Astrocyte of the spinal cord (primary cell): ENCODE data around the gene ARNT2.

Experiments
- DNase-seq: peaks from one replicate; pipeline ENCODE4 v3.0.0; 2011; ENCODE audit warnings: low read depth, low spot score
- H3K4me3 ChIP-seq: 2 replicates; pipeline ENCODE4 v1.5.1; 2011; ENCODE audit warnings: low read depth, mild to moderate bottlenecking, low read length, moderate library complexity
- CTCF ChIP-seq: IDR thresholded peaks from 2 replicates; pipeline ENCODE4 v1.5.1; 2012; ENCODE audit warnings: low read depth, mild to moderate bottlenecking, low read length, inconsistent platforms
- in situ Hi-C: cut with HindIII; loops from 2 replicates; pipeline ENCODE4 v1.10.0; 2017; ENCODE audit warnings: low sequenced_read_pairs

Gene ARNT2

GRCh38 chr15:80573606-80574005, 169.4 kb downstream of the ARNT2 start:
- TF ChIP-seq CTCF, result no peak
- in situ Hi-C loops, result no loop called here
- no peak for DNase-seq
- H3K4me3 ChIP-seq, result no peak overlapping the region

- in situ Hi-C loops, result no loop called here
- no peak for DNase-seq
- TF ChIP-seq CTCF, result no peak
- no peak overlapping the region for H3K4me3 ChIP-seq
These were observed 170.4 kb downstream of the ARNT2 start for GRCh38 chr15:80574590-80574989.

- no peak for DNase-seq
- in situ Hi-C loops, result no loop called here
- TF ChIP-seq CTCF, result no peak
- H3K4me3 ChIP-seq, result no peak overlapping the region
These were observed 172.4 kb downstream of the ARNT2 start for GRCh38 chr15:80576519-80577090.

GRCh38 chr15:80577552-80578205, 173.5 kb downstream of the ARNT2 start:
- TF ChIP-seq CTCF, result no peak
- in situ Hi-C loops, result no loop called here

GRCh38 chr15:80578206-80578595, 174.0 kb downstream of the ARNT2 start:
- DNase-seq, result no peak
- in situ Hi-C loops, result no loop called here
- no peak overlapping the region for H3K4me3 ChIP-seq
- TF ChIP-seq CTCF, result no peak

More at GRCh38 chr15:80577552-80578205, 173.5 kb downstream of the ARNT2 start:
- no peak for DNase-seq
- H3K4me3 ChIP-seq, result no peak overlapping the region

GRCh38 chr15:80578871-80579270, 174.7 kb downstream of the ARNT2 start:
- in situ Hi-C loops, result no loop called here
- TF ChIP-seq CTCF, result no peak

More at GRCh38 chr15:80578871-80579270, 174.7 kb downstream of the ARNT2 start:
- no peak for DNase-seq
- no peak overlapping the region for H3K4me3 ChIP-seq
